Occipital lobe (tissue), 2 donors: ENCODE measurements around the gene EYS. TPM values are rescaled to one million over a fixed set of nuclear protein-coding genes. Genes with fewer than 3 reads are reported as not detected.

Source experiments
- DNase-seq: peaks from one replicate; lab custom pipeline; 2025; lab: John Stamatoyannopoulos, UW
- total RNA-seq: library from RNA; depleted of rRNA; stranded (reverse); fragments of >200 nt; gene quantifications from one replicate; pipeline ENCODE4 v1.2.3, GENCODE V29; 2014

Gene EYS
- total RNA-seq, 1 donor from 2014 or later, result 0.78 TPM

DNA sequence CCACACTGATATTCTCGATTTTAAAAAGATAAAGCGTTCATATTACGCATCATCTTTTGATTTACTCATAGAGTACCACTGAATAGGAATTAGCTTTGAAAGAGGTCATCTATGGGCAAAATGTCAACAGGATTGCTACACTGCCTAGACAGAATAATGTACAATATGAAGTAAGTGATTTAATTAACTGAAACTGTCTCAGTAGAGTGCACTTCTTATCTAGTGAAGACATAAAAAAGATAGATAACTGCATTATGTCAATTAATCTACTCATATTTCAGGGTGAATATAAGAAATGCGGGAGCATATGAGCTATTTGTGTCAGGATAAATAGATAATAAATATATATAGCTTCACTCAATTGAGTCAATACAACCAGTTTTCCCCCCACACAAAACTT is 723.9 kb downstream of the EYS start:
- DNase-seq, result no peak

DNA sequence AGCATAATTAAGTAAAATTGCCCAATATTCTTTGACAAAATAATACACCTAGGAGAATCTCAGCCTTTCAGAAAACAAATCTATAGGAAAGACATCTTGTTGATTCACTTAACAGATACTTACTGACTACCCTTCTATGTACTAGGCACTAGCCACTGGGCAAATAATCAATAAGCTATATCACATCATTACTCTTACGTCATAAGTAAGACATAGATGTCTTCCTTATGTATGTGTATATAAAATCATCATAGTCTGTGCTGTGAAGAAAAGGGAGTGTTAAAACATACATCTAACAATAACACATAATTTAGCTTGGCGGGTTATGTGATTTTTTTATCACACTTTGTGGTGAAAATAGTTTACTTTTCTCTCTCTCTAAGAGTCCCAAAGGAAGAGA is 733.9 kb downstream of the EYS start:
- no peak for DNase-seq

DNA sequence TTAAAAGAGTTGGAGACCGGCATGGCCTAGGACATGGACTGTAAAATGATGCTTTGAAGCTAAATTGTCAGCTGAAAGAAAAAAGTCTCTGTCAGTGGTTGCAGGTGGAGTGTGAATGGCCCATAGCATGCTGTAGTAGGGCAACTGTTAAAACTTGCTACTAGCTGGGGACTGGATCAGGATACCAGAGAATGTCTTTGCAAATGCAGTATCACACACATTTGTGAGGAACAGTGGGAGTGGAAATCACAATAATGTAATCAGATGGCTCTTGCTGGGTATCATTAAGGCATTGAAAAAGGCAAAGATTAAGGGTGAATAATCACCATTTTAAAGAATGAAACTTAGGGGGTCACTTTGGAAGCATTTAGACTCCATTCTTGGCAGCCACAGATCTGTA is 737.9 kb downstream of the EYS start:
- DNase-seq, result no peak

DNA sequence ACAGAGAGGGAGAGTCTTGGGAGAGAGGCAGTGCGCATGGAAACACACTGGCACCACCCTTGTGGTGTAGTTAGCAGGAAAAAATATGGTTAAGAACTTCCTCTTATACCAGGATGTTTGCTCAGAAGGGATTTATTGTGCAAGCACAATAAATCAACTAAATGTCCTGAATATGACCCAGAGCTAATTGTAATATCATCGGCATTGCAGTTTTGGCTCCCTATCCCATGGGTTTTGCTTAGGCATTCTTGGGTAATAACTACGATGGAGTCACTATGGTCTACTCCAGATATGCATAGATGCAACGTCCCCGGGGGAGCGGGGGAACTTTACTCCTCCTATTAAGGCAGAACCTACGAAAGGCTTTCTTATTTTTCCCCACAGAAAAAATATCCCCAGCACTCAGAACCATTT is 751.6 kb downstream of the EYS start:
- no peak for DNase-seq

DNA sequence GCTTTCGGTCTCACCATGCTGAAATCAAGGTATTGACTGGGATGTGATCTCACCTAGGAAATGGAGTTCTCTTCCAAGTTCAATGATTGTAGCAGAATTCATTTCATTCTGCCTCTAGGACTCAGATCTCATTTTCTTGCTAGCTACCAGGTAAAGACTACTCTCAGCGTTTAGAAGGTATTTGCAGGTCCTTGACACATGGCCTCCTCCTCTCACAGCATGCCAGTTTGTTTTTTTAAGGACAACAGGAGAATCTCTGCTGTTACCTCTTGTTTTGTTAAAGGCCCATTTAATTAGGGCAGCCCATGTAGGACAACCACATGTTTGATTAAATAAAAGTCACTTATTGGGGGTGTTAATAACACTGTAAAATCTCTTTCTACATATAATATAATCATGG is 757.8 kb downstream of the EYS start:
- DNase-seq, result no peak

DNA sequence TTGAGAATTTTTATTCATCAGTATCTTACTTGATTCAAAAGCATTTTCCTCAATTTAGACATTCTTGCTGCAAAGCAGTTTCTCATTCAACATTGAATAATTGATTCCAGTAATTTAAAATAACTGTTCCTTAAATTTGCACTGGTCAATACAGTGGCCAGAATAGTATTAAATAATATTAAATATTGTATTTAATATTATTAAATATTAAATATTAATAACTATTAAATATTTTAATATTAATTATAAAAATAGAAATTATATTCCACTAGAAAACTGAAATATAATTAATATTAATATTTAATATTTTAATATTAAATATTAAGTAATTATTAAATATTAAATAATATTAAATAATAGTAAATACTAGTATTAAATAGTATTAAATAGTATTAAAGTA is 758.8 kb downstream of the EYS start:
- DNase-seq, result no peak

DNA sequence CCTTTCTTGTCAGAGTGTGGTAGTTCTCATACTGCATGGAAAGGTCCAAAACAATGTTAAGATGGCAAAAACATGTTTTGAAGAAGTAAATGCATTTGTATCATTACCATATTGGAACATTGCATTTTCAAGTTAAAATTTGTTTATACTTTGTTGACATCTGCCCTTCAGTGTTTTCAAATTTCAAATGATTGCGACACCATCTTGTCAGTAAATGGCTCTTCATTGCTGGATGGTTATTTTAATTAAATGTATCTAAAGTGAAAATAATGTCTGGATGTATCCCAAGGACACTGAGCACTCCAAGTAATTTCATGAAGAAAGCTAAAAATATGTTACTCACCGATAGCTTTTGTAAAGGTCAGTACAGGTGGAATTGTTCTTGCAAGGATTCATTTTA is 761.6 kb downstream of the EYS start:
- DNase-seq, result no peak

DNA sequence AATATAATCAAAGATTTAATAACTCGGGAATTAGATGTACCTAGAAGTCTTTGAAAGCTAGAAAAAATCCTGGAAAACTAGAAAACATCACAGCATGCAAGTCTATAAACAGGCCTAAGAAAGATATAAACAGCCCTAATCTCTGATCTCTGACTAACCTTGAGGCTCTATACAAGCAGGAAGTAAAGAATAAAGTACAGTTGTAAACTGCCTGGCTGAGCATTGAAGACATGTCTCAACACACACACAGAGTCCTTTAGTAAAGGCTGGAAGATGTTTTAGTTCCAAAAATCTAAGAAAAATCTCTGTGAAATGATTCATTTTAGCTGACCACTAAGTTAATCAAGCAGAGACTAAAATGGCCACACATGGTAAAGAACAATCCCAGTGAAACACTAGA is 774.5 kb downstream of the EYS start:
- DNase-seq, result no peak

DNA sequence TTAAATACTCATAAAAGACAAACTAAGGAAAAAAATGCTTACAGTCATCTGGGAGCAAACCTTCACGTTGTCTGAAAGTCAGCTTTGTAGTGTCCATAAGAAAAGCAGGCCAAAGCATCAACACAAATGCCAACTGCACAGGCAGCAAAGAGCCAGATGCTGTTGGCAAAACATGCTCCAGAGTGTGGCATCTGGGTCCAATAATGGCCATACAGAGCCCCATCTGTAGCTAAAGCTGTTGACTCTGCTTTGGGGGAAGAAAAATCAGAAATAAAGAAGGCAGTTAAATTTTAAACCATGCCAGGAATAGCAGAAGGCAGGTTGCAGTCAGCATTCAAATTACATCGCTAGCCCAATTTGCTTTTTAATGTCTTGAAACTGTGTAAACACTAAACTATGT is 776.3 kb downstream of the EYS start:
- DNase-seq, result no peak

DNA sequence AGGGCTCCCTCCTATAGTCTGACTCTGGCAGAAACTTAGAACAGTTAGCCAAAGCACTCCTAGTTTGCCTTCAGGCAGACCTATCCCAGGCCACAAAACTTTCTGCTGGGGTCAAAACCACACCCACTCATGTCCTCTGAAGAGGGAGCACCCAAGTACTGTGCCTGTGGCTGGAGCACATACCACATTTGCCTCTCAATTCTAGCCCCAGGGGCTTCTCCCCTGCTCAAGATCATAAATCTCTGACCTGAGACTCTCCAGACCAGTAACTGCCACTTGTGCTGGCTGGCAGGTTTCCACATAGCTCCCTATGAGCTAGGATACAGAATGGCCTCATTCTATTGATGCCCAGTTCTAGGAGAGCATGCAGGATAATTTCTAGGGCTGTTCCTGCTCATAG is 781.0 kb downstream of the EYS start:
- no peak for DNase-seq

DNA sequence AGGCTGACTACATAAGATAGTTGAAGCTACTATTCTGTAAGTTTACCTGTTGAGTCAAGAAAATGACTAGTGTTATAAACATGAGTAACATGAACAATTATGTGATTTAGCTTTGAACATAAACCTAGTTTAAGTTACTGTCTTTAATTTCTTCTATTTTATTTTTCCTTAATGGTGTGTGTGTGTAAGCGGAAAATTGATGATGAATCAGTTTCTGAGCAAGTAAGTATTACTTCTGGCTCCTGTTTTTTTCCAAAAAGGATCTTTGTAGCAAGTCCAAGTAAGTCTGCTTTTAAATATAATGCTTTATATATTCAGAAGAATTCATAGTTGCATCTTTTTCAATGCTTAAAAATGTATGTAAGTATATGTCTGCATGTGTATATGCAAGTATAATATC is 786.8 kb downstream of the EYS start:
- DNase-seq, result no peak

DNA sequence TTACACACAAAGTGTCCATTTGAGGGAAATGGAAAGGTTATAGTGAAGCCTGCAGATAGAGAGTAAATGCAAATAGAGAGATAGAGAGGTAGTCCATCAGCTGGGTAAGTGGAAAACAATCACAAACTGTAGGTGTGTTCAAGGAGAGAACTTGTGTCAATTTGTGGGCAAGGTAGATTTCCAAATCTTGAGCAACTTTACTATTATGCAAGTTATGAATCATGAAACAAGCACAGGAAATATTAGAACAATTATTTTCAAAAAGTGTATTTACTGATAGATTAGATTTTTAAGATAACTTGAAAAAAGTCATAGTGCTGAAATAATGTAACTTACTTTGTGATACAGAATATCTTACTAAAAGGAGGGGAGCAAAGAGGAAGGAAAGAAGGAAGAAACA is 792.9 kb downstream of the EYS start:
- DNase-seq, result no peak

DNA sequence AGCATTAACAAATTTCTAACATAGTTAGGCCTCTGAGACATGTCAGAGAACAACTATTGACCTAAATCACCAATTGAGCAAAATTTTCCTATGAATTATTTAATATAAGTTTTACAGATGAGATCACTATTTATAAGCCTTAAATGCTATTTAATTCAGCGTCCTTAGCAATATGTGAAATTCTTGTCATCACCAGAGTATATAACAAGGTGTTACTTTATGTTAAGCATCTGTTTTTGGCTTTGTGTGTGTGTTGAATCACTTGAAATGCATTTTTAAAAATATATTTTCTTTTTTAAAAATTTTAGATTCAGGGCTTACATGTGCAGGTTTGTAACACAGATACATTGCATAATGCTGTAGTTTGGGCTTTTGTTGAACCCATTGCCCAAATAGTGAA is 794.1 kb downstream of the EYS start:
- DNase-seq, result no peak

DNA sequence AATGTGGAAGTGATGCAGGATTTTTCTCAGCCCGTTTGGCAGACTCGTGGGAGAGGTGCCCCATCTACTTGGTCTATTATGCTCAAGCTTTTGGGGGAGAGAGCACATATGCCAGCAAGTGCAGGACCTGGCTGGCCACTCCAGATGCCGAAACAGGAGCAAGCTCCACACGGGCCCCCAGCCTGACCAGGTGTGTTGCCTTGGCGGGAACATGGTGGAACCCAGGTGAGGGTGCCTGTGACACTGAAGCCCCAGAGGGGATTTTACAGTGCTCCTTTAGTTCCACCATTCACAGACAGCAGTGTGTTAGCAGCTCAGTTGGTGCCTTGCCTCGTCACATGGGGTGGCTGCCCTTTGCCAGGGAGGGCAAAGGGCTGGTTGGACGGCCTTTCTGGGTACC is 798.9 kb downstream of the EYS start:
- no peak for DNase-seq

DNA sequence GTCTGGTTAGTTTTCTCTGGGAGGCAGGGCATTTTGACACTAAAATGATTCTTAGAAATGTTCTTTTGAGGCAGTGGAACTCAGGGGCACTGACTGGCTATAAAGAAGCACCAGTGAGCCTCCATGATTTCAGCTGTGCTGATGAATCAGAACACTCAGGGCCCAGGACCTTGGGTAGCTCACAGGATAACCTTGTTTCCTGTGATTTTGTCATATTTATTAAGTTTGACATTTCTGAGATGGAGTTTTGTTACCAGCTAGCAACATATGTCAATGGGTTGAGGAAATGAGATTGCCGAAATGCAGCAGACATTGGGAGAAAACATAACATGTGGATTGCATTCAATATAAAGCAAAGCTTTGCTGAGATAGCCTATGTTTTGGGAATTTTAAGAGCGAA is 802.4 kb downstream of the EYS start:
- DNase-seq, result no peak

DNA sequence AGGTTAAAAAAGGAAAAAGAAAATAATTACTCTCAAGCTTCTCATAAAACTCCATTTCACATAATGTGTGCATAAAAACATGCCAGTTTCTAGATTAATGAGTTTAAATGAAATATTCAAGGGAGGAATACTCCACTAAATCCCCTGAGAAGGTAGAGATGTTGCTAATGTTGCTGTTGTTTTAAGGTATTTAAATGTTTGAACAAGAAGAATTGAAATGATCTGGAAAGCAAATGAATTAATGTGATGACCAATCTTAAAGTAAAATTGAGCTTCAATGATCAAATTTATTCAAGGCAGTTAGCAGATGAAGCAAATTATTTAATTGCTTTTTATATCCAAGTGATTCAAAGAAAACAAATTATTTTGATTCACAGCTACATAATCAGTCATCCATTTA is 804.4 kb downstream of the EYS start:
- no peak for DNase-seq

DNA sequence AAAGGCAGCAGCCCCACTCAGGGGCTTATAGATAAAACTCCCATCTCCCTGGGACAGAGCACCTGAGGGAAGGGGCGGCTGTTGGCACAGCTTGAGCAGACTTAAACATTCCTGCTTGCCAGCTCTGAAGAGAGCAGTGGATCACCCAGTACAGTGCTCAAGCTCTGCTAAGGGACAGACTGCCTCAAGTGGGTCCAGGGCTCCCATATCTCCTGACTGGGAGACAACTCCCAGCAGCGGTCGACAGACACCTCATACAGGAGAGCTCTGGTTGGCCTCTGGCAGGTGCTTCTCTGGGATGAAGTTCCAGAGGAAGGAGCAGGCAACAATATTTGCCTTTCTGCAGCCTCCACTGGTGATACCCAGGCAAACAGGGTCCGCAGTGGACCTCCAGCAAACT is 810.1 kb downstream of the EYS start:
- DNase-seq, result no peak

DNA sequence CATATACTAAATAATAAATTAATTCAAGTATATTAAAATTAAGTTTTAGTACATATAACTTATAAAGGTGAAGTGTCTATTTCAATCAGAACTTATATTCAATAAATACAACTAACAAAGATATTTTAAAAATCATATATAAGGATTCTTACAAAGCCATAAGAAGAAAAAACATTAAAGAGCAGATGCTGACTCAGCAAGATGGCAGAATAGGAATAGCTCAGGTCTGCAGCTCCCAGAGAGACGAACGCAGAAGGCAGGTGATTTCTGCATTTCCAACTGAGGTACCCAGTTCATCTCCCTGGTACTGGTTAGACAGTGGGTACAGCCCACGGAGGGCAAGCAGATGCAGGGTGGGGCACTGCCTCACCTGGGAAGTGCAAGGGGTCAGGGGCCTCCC is 811.1 kb downstream of the EYS start:
- no peak for DNase-seq

DNA sequence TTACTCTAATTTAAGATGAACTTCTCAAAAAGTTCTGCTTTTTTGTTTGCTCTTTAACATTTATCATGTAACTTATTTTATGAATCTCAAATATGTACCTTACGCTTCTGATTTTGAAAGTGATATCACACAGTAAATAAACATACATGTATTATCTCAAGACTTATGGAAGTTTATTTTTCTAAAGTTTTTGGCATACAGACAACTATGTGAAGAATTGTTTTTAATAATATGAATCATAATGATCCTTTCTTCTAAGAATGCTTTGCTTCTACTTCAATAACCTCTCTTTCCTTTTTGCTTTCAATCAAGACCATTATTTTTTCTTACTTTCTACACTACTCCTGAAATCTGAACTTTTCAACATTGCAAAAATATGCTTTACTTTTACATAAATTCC is 816.4 kb downstream of the EYS start:
- no peak for DNase-seq

DNA sequence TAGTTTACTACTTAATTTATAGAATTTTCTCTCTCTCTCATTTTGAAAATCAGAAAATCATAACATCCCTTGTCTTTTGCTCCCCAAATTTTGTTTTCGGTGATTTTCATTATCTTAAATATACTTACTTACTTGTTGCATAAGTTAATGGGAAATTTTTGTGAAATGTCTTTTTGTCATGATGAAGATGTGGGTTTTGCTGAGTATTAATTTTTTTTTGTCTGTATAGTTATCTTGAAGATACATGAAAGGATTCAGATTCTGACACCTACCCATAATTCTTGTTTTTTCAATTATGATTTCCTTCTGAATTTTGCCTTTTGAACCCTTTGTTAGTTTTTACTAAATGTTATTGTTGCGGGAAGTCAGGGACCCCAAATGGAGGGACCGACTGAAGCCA is 817.9 kb downstream of the EYS start:
- DNase-seq, result no peak

DNA sequence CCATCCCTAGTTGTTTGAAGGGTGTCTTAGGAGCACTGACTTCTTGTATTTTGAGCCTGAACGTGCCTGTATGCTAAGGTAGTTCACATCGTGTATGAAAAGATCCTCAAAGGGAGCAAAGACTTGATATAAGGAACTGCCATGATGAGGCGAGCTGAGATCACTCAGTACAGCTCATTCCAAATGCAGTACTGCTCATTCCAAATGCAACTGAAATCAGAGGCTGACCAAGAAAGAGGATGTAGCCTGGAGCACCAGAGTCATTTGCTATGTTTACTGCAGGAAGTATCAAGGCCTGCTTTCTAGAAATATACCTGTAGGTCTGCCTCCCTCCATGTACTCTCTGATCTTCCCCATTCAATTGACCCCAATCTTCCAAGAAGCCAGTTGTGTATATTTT is 832.2 kb downstream of the EYS start:
- DNase-seq, result no peak

DNA sequence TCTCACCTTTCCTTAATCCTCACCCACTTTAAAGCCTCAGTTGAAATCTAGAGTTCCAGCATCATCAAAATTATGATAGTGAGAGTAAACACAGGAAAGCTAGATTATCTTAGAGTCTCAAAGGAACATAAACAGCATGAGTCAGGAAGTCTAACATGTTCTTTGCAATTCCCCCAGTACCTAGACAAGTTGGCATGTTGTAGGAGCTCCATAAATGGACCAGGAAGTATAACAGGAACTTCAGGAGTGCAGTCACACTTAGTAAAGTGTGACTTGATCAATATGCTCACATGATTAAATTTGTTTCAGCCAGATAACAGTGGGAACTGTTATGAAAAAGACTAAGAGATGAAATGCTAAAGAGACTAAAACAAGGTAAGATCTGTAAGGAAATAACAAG is 834.4 kb downstream of the EYS start:
- no peak for DNase-seq

DNA sequence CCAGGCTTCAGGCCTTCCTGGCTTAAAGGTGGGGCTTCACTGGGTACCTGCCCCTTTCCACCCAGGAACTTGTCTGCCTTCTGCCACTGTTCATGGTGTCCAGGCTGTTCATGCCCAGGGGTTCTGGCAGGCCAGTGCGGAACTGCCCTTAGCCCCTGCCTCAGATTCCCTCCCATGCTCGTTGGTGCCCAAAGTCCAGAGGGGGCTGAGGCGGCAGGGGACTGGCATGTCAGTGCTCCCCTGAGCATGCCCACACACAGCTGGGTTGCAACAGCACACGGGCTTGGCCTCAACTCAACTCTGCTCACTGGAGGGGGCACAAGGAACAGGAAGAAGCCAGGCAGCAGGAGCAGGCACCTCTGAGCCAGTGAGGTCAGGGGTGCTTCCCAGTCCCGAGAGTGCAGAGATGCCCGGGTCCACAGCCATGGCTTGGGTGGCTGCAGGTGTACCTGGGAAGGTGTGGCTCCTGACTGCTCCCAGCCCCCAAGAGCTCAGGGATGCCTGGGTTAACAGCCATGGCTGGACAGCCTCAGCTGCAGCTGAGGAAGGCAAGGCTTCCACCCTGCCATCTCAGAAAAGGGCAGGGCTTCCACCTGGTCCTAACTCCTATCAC is 845.9 kb downstream of the EYS start:
- no peak for DNase-seq

DNA sequence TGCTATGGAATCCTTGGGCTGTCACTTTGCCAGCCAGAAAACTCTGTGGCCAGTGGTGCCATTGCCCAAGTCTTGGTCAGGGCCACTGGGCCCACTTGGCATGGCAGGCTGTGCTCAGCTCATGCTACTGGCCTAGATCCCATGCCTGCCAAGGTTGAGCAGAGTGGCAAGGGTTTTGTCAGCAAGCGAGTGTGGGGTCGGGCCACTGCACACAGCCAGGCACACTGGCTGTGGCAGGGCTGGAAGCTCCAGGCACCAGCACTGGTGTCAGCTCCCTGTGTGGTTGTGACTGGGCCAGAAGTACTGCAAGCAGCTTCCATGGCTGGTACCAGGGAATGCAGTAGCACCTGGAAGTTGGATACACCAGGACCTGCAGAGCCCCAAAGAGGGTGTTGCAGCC is 846.8 kb downstream of the EYS start:
- DNase-seq, result no peak
